ENCODE data around the gene CFL1. TPM values are rescaled to one million over a fixed set of nuclear protein-coding genes. Genes with fewer than 3 reads are reported as not detected.
"Not testable (repeated sequence)": the region's sequence is repeated elsewhere in the genome, so short reads cannot be mapped to it uniquely, and the experiment has no call there.

CFL1 gene
- total RNA-seq, 1 donor, result 1,115 TPM

GRCh38 chr11:65834202-65834601, 23.8 kb downstream of the CFL1 start:
- no peak for DNase-seq (ENCODE audit: low read depth)
- peak overlapping the region; percentile 72 for H3K4me3 ChIP-seq (ENCODE audit: low read depth, low read length)
- TF ChIP-seq CTCF (IDR thresholded peaks at IDR 0.05; ENCODE audit: insufficient read depth, low read depth, low read length), result no peak

GRCh38 chr11:65833297-65834030, 24.5 kb downstream of the CFL1 start, which contains the start of gene SNX32:
SNX32 (plus strand) TSS chr11:65833963; CDS start chr11:65834066, 103 bp downstream.
- DNase-seq (ENCODE audit: low read depth), result peak; percentile 91
- H3K4me3 ChIP-seq (ENCODE audit: low read depth, low read length), result peak within 1 kb of the TSS; percentile 72
- no peak for TF ChIP-seq CTCF (IDR thresholded peaks at IDR 0.05; ENCODE audit: insufficient read depth, low read depth, low read length)

GRCh38 chr11:65832231-65832630, 25.7 kb downstream of the CFL1 start:
- H3K4me3 ChIP-seq (ENCODE audit: low read depth, low read length); DNase-seq (ENCODE audit: low read depth): not testable (repeated sequence)

GRCh38 chr11:65829459-65829858, 28.5 kb downstream of the CFL1 start:
- DNase-seq (ENCODE audit: low read depth), result no peak
- no peak overlapping the region for H3K4me3 ChIP-seq (ENCODE audit: low read depth, low read length)
- TF ChIP-seq CTCF (IDR thresholded peaks at IDR 0.05; ENCODE audit: insufficient read depth, low read depth, low read length), result no peak

GRCh38 chr11:65826984-65827735, 30.8 kb downstream of the CFL1 start:
- no peak overlapping the region for H3K4me3 ChIP-seq (ENCODE audit: low read depth, low read length)
- DNase-seq (ENCODE audit: low read depth), result no peak
- TF ChIP-seq CTCF (IDR thresholded peaks at IDR 0.05; ENCODE audit: insufficient read depth, low read depth, low read length), result no peak

GRCh38 chr11:65822776-65823528, 35.0 kb downstream of the CFL1 start:
- no peak for DNase-seq (ENCODE audit: low read depth)
- no peak for TF ChIP-seq CTCF (IDR thresholded peaks at IDR 0.05; ENCODE audit: insufficient read depth, low read depth, low read length)
- no peak overlapping the region for H3K4me3 ChIP-seq (ENCODE audit: low read depth, low read length)

GRCh38 chr11:65821107-65821506, 36.9 kb downstream of the CFL1 start:
- DNase-seq (ENCODE audit: low read depth), result no peak
- no peak for TF ChIP-seq CTCF (IDR thresholded peaks at IDR 0.05; ENCODE audit: insufficient read depth, low read depth, low read length)
- no peak overlapping the region for H3K4me3 ChIP-seq (ENCODE audit: low read depth, low read length)
